PC-9 (cell line): ENCODE measurements around the gene KCNMB2. TPM values are rescaled to one million over a fixed set of nuclear protein-coding genes. Genes with fewer than 3 reads are reported as not detected.

ENCODE experiments used
- BruUV-seq: library from RNA; stranded (reverse); fragments of 400-500 nt; replicated peaks from 2 replicates; lab custom pipeline; 2021; lab: Mats Ljungman, UMichigan
- CTCF ChIA-PET: fragments of 300-600 bp; sonication (Branson Sonifier 250); formaldehyde crosslinking; loops from one replicate; lab custom pipeline; 2022; ENCODE audit warnings: antibody characterized with exemption; lab: Charles Lee
- POLR2A ChIA-PET: fragments of 300-600 bp; sonication (Branson Sonifier 250); formaldehyde crosslinking; loops from one replicate; lab custom pipeline; 2022; ENCODE audit warnings: antibody characterized with exemption; ENCODE audit not compliant: unreplicated experiment; lab: Charles Lee
- DNase-seq, 2 experiments: peaks; one replicate each; pipeline versions ENCODE4 v3.0.0 to v3.0.0-alpha.2; 2015 to 2022; ENCODE audit warnings: mixed read lengths in 1 of 2
- H2AFZ ChIP-seq: fragments of 200-600 bp; sonication (generic); 2 replicates; pipeline ENCODE4 v1.8.1; 2017; ENCODE audit warnings: antibody characterized with exemption
- H3F3A ChIP-seq: fragments of 200-600 bp; sonication (generic); 2 replicates; pipeline ENCODE4 v1.8.1; 2017; ENCODE audit warnings: antibody characterized with exemption, mild to moderate bottlenecking, low read depth; ENCODE audit not compliant: insufficient read depth
- H3K27ac ChIP-seq: fragments of 200-600 bp; sonication (generic); 2 replicates; pipeline ENCODE4 v1.6.1; 2016; ENCODE audit warnings: mixed run types
- H3K27me3 ChIP-seq: fragments of 200-600 bp; sonication (generic); 2 replicates; pipeline ENCODE4 v1.6.1; 2016; ENCODE audit warnings: low read depth, mixed run types; ENCODE audit not compliant: insufficient read depth
- H3K36me3 ChIP-seq: fragments of 200-600 bp; sonication (generic); 2 replicates; pipeline ENCODE4 v1.6.1; 2016; ENCODE audit warnings: low read depth, mixed run types
- H3K4me1 ChIP-seq: fragments of 200-600 bp; sonication (generic); replicated peaks from 2 replicates; pipeline ENCODE4 v1.6.1; 2016; ENCODE audit warnings: mixed run types; ENCODE audit not compliant: insufficient read depth
- H3K4me2 ChIP-seq: fragments of 200-600 bp; sonication (generic); 2 replicates; pipeline ENCODE4 v1.6.1; 2017; ENCODE audit warnings: mixed run types
- H3K4me3 ChIP-seq: fragments of 200-600 bp; sonication (generic); 2 replicates; pipeline ENCODE4 v1.6.1; 2016; ENCODE audit warnings: mixed run types
- H3K79me2 ChIP-seq: fragments of 200-600 bp; sonication (generic); 2 replicates; pipeline ENCODE4 v1.6.1; 2017; ENCODE audit warnings: low read depth, mixed run types
- H3K9me2 ChIP-seq: fragments of 200-600 bp; sonication (generic); 2 replicates; pipeline ENCODE4 v1.8.1; 2017; ENCODE audit warnings: mild to moderate bottlenecking; ENCODE audit not compliant: insufficient read depth
- H3K9me3 ChIP-seq: fragments of 200-600 bp; sonication (generic); 2 replicates; pipeline ENCODE4 v1.8.1; 2016; ENCODE audit warnings: low read depth; ENCODE audit not compliant: insufficient read depth
- H4K20me1 ChIP-seq: fragments of 200-600 bp; sonication (generic); 2 replicates; pipeline ENCODE4 v1.8.1; 2017; ENCODE audit not compliant: insufficient read depth
- EZH2 ChIP-seq: fragments of 200-600 bp; sonication (generic); IDR thresholded peaks from 2 replicates; pipeline ENCODE4 v1.8.0; 2017; ENCODE audit warnings: antibody characterized with exemption, low read depth
- intact Hi-C: fragments of 100-400 bp; cut with micrococcal nuclease; formaldehyde crosslinking; loops from one replicate; pipeline ENCODE4 v1.10.0; 2022; ENCODE audit not compliant: unreplicated experiment
- total RNA-seq: library from RNA; stranded (reverse); gene quantifications from 2 replicates; pipeline ENCODE4 v1.2.3, GENCODE V29; 2021
- TF ChIP-seq, protein P1 (sequence below): fragments of 200-600 bp; sonication (generic); conservative IDR thresholded peaks from 2 replicates; pipeline ENCODE4 v1.6.1; 2017; ENCODE audit warnings: mixed run types, antibody characterized with exemption, mild to moderate bottlenecking, moderate library complexity

KCNMB2 gene
- total RNA-seq, 1 experiment from 2014 or later: not detected

DNA sequence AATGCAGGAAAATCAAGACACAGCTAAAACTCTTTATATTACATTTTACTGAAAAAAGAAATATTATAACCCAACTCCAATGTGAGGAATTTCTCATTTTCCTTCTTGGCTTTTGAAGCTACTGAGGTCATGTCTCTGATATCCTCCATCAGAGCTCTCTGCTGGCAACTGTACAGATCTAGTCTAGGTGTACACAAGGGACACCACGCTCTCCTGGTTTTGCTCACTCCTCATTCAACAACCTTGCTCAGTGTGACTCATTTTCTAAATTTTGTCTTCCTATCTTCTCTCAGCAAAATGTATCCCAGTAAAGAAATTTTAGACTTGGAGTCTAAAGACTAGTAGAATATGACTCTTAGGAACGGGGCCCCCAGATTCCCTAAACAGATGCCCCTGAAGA lies 144.3 kb downstream of the KCNMB2 start:
- H3K4me3 ChIP-seq: no peak overlapping the region
- no peaks in the 10 kb centered on the region for H3K79me2 ChIP-seq
- H3K27ac ChIP-seq: no peak overlapping the region
- H3K9me2 ChIP-seq: no peaks in the 10 kb centered on the region
- DNase-seq: no peak
- TF ChIP-seq, protein P1, sequence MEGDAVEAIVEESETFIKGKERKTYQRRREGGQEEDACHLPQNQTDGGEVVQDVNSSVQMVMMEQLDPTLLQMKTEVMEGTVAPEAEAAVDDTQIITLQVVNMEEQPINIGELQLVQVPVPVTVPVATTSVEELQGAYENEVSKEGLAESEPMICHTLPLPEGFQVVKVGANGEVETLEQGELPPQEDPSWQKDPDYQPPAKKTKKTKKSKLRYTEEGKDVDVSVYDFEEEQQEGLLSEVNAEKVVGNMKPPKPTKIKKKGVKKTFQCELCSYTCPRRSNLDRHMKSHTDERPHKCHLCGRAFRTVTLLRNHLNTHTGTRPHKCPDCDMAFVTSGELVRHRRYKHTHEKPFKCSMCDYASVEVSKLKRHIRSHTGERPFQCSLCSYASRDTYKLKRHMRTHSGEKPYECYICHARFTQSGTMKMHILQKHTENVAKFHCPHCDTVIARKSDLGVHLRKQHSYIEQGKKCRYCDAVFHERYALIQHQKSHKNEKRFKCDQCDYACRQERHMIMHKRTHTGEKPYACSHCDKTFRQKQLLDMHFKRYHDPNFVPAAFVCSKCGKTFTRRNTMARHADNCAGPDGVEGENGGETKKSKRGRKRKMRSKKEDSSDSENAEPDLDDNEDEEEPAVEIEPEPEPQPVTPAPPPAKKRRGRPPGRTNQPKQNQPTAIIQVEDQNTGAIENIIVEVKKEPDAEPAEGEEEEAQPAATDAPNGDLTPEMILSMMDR: no peak
- TF ChIP-seq EZH2: no peak
- no peaks in the 10 kb centered on the region for H3K9me3 ChIP-seq
- intact Hi-C loops: no loop called here
- ChIA-PET POLR2A (interaction anchor here (0.7 kb wide), 1 partner anchor 21 kb away, joined by 3 read pairs; no protein-coding TSS in a partner anchor), CTCF (no interaction called here)
- BruUV-seq: no TSS peak
- no peaks in the 10 kb centered on the region for H3K36me3 ChIP-seq
- H3K4me1 ChIP-seq: no peaks in the 10 kb centered on the region
- no peaks in the 10 kb centered on the region for H3K27me3 ChIP-seq
- no peak overlapping the region for H2AFZ ChIP-seq
- no peak overlapping the region for H3K4me2 ChIP-seq
- no peaks in the 10 kb centered on the region for H4K20me1 ChIP-seq
- no peaks in the 10 kb centered on the region for H3F3A ChIP-seq

DNA sequence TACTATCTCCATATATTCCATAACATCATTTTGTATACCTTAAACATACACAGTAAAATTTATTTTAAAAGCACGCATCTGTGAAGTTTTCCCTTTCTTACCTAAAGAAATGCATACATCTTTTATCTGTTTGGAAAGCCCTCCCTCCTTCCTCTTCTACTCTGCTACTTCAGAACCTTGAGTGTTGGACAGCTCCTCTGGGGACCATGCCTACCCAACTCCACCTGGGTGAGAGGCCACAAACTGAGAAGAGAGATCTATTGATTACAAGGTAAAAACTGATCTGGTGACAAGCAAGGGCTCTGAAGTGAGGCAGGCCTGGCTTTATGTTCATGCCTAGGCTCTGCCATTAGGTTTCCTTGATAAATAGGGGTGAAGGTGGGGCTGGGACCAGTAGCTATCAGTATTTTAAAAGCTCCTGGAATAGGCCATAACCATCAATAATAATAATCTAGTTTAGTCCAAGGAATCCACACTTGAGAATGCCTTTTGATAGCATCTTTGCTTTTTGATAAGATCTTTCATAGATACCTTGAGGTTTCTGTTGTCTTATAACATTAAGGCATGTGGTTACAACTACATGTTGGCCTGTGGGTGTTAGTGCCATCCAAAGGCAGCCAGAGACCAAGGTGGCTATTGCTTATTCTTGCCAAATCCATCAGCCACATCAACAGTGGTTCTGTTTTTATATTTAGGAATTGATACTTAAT lies 148.8 kb downstream of the KCNMB2 start:
- H3K27me3 ChIP-seq: no peaks in the 10 kb centered on the region
- ChIA-PET POLR2A (no interaction called here), CTCF (no interaction called here)
- TF ChIP-seq, protein P1: no peak
- TF ChIP-seq EZH2: no peak
- no peaks in the 10 kb centered on the region for H3F3A ChIP-seq
- no peaks in the 10 kb centered on the region for H3K4me1 ChIP-seq
- H3K36me3 ChIP-seq: no peaks in the 10 kb centered on the region
- no peak overlapping the region for H3K4me2 ChIP-seq
- H4K20me1 ChIP-seq: no peaks in the 10 kb centered on the region
- BruUV-seq: no TSS peak
- no peak overlapping the region for H2AFZ ChIP-seq
- intact Hi-C loops: no loop called here
- no peaks in the 10 kb centered on the region for H3K79me2 ChIP-seq
- peak in 1 of 2 experiments; percentile 22 for DNase-seq
- no peaks in the 10 kb centered on the region for H3K9me3 ChIP-seq
- no peak overlapping the region for H3K4me3 ChIP-seq
- no peak overlapping the region for H3K27ac ChIP-seq
- H3K9me2 ChIP-seq: no peaks in the 10 kb centered on the region

DNA sequence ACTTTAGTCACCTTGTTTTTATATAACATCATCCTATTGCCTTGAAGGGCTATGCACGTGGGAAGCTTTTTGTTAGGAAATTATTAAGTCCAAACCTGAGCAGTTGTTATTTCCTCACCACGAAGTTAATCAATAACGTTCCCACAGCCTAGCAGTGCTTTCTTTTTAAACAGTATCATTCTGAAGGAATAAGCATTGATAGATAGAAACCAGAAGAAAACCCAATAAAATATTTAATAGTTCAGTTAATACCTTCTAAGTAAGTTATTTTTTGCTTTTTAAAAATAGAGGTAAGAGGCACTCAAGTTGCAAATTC lies 149.3 kb downstream of the KCNMB2 start:
- Histone ChIP-seq H3K4me1 (no peaks in the 10 kb centered on the region), H2AFZ (no peak overlapping the region), H3K9me3 (no peaks in the 10 kb centered on the region), H3K4me2 (no peak overlapping the region), H3K27me3 (no peaks in the 10 kb centered on the region), H3K27ac (no peak overlapping the region), H3F3A (no peaks in the 10 kb centered on the region), H4K20me1 (no peaks in the 10 kb centered on the region), H3K9me2 (no peaks in the 10 kb centered on the region), H3K79me2 (no peaks in the 10 kb centered on the region), H3K4me3 (no peak overlapping the region), H3K36me3 (no peaks in the 10 kb centered on the region)
- ChIA-PET POLR2A (no interaction called here), CTCF (no interaction called here)
- TF ChIP-seq, protein P1: no peak
- TF ChIP-seq EZH2: no peak
- intact Hi-C loops: no loop called here
- BruUV-seq: no TSS peak
- no peak for DNase-seq
